MCF 10A (cell line): Measurements from ENCODE around the gene TNFAIP3. TPM values are rescaled to one million over a fixed set of nuclear protein-coding genes. Genes with fewer than 3 reads are reported as not detected.
A peak's percentile ranks its signal among the peaks of the same experiment; 100 is the strongest.
"Not testable (repeated sequence)": the region's sequence is repeated elsewhere in the genome, so short reads cannot be mapped to it uniquely, and the experiment has no call there.

Experiments used
- BruUV-seq: library from RNA; stranded (reverse); fragments of 400-500 nt; replicated peaks from 2 replicates; lab custom pipeline; 2021; lab: Mats Ljungman, UMichigan
- CTCF ChIA-PET: fragments of 300-600 bp; sonication (Branson Sonifier 250); formaldehyde crosslinking; extraction: SDS; loops from one replicate; lab custom pipeline; 2021; ENCODE audit warnings: antibody characterized with exemption, inconsistent platforms; lab: Yijun Ruan, JAX
- POLR2A ChIA-PET: fragments of 300-600, 350-650 bp; sonication (Branson Sonifier 250); formaldehyde crosslinking; extraction: SDS; loops from one replicate; lab custom pipeline; 2020; ENCODE audit warnings: antibody characterized with exemption, inconsistent platforms; lab: Yijun Ruan, JAX
- DNase-seq: peaks from one replicate; pipeline ENCODE4 v3.0.0-alpha.2; 2018; ENCODE audit not compliant: unreplicated experiment
- H3K27ac Mint-ChIP-seq: one replicate; pipeline ENCODE4 v1.8.0; 2022; ENCODE audit warnings: mild to moderate bottlenecking, low read depth, mixed read lengths; ENCODE audit not compliant: unreplicated experiment
- H3K27me3 Mint-ChIP-seq: one replicate; pipeline ENCODE4 v1.8.0; 2022; ENCODE audit warnings: mixed read lengths; ENCODE audit not compliant: insufficient read depth, unreplicated experiment
- H3K36me3 Mint-ChIP-seq: one replicate; pipeline ENCODE4 v1.8.0; 2022; ENCODE audit warnings: mild to moderate bottlenecking, moderate library complexity, mixed read lengths; ENCODE audit not compliant: insufficient read depth, unreplicated experiment
- H3K4me1 Mint-ChIP-seq: one replicate; pipeline ENCODE4 v1.8.0; 2022; ENCODE audit warnings: mixed read lengths; ENCODE audit not compliant: insufficient read depth, unreplicated experiment
- H3K4me3 Mint-ChIP-seq: one replicate; pipeline ENCODE4 v1.8.0; 2022; ENCODE audit warnings: mild to moderate bottlenecking, moderate library complexity, mixed read lengths; ENCODE audit not compliant: unreplicated experiment
- H3K9me3 Mint-ChIP-seq: one replicate; pipeline ENCODE4 v1.8.0; 2022; ENCODE audit warnings: mixed read lengths; ENCODE audit not compliant: unreplicated experiment
- intact Hi-C: fragments of 100-400 bp; cut with micrococcal nuclease; formaldehyde crosslinking; loops from 2 replicates; pipeline ENCODE4 v1.14.1; 2022
- total RNA-seq: library from RNA; stranded (reverse); gene quantifications from 2 replicates; pipeline ENCODE4 v1.2.3, GENCODE V29; 2022
- TF ChIP-seq, protein P1 (sequence below): fragments of 200-600 bp; IDR thresholded peaks from one replicate; pipeline ENCODE4 v1.8.0; 2022; ENCODE audit warnings: antibody characterized with exemption, mild to moderate bottlenecking; ENCODE audit not compliant: unreplicated experiment

TNFAIP3 gene
- total RNA-seq, 1 experiment from 2014 or later: 52.8 TPM

DNA sequence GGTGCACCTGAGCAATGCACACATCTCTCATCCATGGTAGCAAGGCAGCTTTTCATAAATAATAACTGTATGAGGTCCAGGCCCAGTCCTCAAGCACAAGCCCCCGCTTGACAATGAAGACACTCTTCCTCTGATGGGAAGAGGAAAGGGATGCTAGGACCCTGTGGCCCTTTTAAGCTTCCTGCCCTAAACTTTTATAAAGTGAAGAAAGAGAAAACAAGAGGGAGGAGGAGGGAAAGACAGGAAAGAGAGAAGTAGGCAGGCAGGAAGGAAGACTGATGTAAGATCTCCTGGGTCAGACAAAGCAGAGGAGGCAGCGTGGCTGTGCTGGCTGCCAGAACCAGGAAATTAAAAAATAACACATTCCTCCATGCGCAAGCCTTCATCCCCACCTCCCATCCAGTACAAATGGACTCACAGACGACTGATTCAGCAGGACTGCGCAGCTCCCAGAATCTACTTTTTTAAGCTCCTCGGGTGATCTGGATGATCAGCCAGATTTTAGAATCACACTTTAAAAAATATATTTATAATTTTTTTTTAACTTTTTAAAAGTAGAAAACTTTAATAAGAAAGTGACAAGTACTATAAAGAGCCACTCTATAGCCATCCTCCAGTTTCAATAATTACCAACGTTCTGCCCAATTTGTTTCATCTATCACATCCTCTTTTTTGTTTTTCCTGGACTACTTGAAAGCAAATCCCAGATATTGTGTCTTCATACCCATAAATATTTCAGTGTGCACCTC lies 16.5 kb downstream of the TNFAIP3 start:
- DNase-seq: no peak
- intact Hi-C loops: no loop called here
- no peak overlapping the region for H3K4me3 Mint-ChIP-seq
- H3K4me1 Mint-ChIP-seq: no peaks in the 10 kb centered on the region
- no TSS peak for BruUV-seq
- H3K36me3 Mint-ChIP-seq: peaks cover 81% of the 10 kb centered on the region
- TF ChIP-seq, protein P1, sequence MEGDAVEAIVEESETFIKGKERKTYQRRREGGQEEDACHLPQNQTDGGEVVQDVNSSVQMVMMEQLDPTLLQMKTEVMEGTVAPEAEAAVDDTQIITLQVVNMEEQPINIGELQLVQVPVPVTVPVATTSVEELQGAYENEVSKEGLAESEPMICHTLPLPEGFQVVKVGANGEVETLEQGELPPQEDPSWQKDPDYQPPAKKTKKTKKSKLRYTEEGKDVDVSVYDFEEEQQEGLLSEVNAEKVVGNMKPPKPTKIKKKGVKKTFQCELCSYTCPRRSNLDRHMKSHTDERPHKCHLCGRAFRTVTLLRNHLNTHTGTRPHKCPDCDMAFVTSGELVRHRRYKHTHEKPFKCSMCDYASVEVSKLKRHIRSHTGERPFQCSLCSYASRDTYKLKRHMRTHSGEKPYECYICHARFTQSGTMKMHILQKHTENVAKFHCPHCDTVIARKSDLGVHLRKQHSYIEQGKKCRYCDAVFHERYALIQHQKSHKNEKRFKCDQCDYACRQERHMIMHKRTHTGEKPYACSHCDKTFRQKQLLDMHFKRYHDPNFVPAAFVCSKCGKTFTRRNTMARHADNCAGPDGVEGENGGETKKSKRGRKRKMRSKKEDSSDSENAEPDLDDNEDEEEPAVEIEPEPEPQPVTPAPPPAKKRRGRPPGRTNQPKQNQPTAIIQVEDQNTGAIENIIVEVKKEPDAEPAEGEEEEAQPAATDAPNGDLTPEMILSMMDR: no peak
- peaks cover 6% of the 10 kb centered on the region for H3K9me3 Mint-ChIP-seq
- ChIA-PET CTCF (interaction anchor here (0.6 to 1.2 kb wide), 3 partner anchors 12 to 82 kb away, joined by 3 to 7 read pairs (median 4); no protein-coding TSS in a partner anchor), POLR2A (interaction anchor here (0.6 to 2.1 kb wide), 7 partner anchors 9 to 221 kb away, joined by 3 to 13 read pairs (median 4); partner anchors contain the start of gene TNFAIP3)
- H3K27me3 Mint-ChIP-seq: no peaks in the 10 kb centered on the region
- H3K27ac Mint-ChIP-seq: peak overlapping the region; percentile 76

DNA sequence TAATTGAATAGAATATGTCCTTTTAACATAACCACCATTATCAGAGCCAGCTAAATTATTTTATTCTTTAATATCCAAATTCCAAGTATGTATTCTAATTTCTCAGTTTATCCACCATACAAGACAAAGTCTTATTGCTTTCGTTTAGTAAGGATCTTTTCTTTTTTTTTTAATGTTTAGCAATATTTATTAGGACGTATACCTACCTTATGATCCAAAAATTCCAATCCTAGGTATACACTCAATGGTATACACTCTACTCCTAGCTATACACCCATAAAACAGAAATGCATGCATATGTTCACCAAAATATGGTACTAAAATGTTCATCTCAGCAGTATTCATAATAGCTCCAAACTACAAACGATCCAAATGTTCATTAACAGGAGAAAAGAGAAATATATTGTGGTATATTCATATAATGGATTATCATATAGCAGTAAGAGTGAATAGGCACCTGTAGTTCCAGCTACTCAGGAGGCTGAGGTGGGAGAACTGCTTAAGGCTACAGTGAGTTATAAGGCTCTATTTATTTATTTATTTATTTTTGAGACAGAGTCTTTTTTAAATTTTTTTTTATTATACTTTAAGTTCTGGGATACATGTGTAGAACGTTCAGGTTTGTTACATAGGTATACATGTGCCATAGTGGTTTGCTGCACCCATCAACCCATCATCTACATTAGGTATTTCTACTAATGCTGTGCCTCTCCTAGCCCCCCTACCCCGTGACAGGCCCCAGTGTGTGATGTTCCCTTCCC lies 17.3 kb downstream of the TNFAIP3 start:
- DNase-seq: no peak
- Mint-ChIP-seq H3K27me3 (no peaks in the 10 kb centered on the region), H3K27ac (peak overlapping the region; percentile 76), H3K36me3 (peaks cover 74% of the 10 kb centered on the region), H3K4me3 (no peak overlapping the region), H3K9me3 (peaks cover 14% of the 10 kb centered on the region), H3K4me1 (no peaks in the 10 kb centered on the region)
- TF ChIP-seq, protein P1: no peak
- CTCF ChIA-PET: interaction anchor here (0.7 to 1.2 kb wide), 2 partner anchors 13 to 31 kb away, joined by 4 to 7 read pairs; no protein-coding TSS in a partner anchor
- intact Hi-C loops: no loop called here
- no TSS peak for BruUV-seq
- POLR2A ChIA-PET: interaction anchor here (1.1 to 1.7 kb wide), 2 partner anchors 9 to 50 kb away, joined by 4 read pairs; no protein-coding TSS in a partner anchor

DNA sequence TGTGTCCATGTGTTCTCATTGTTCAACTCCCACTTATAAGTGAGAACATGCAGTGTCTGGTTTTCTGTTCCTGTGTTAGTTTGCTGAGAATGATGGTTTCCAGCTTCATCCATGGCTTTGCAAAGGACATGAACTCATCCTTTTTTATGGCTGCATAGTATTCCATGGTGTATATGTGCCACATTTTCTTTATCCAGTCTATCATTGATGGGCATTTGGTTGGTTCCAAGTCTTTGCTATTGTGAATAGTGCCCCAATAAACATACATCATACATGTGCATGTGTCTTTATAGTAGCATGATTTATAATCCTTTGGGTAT lies 17.8 kb downstream of the TNFAIP3 start:
- H3K27ac Mint-ChIP-seq, CTCF ChIA-PET, DNase-seq, H3K4me1 Mint-ChIP-seq, H3K27me3 Mint-ChIP-seq, intact Hi-C loops, POLR2A ChIA-PET, BruUV-seq, H3K4me3 Mint-ChIP-seq: not testable (repeated sequence)
- peaks cover 18% of the 10 kb centered on the region for H3K9me3 Mint-ChIP-seq
- H3K36me3 Mint-ChIP-seq: peaks cover 68% of the 10 kb centered on the region

DNA sequence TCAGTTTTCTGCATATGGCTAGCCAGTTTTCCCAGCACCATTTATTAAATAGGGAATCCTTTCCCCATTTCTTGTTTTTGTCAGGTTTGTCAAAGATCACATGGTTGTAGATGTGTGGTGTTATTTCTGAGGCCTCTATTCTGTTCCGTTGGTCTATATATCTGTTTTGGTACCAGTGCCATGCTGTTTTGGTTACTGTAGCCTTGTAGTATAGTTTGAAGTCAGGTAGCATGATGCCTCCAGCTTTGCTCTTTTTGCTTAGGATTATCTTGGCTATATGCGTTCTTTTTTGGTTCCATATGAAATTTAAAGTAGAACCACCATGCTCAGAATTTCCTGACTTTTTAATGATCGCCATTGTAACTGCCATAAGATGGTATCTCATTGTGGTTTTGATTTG lies 19.2 kb downstream of the TNFAIP3 start:
- H3K27ac Mint-ChIP-seq, DNase-seq, BruUV-seq, CTCF ChIA-PET, POLR2A ChIA-PET, H3K27me3 Mint-ChIP-seq, H3K4me3 Mint-ChIP-seq, H3K4me1 Mint-ChIP-seq, intact Hi-C loops: not testable (repeated sequence)
- Mint-ChIP-seq H3K36me3 (peaks cover 55% of the 10 kb centered on the region), H3K9me3 (peaks cover 23% of the 10 kb centered on the region)
